ENCODE results near the gene ATP1B1.

Gene ATP1B1

GRCh38 chr1:169133228-169133576 is 26.7 kb downstream of the ATP1B1 start:
- Histone ChIP-seq H3K9me3 (no peaks in the 10 kb centered on the region), H3K27me3 (no peaks in the 10 kb centered on the region), H3K36me3 (peaks cover 56% of the 10 kb centered on the region), H3K4me1 (peaks cover 9% of the 10 kb centered on the region; the same call in 1 of the 2 replicates), H3K4me3 (ENCODE audit: low read depth, low read length) (no peak overlapping the region)
- no peak for TF ChIP-seq CTCF (IDR thresholded peaks at IDR 0.05; ENCODE audit: low read depth, low read length)
- no peak for DNase-seq

- no peak overlapping the region for H3K4me3 ChIP-seq (ENCODE audit: low read depth, low read length)
- no peak for DNase-seq
- TF ChIP-seq CTCF (IDR thresholded peaks at IDR 0.05; ENCODE audit: low read depth, low read length): peak; percentile 28; the same call in 1 of the 2 replicates
Measured at GRCh38 chr1:169133801-169134502, 27.5 kb downstream of the ATP1B1 start.

GRCh38 chr1:169137357-169137756 is 30.9 kb downstream of the ATP1B1 start:
- Histone ChIP-seq H3K9me3 (no peaks in the 10 kb centered on the region), H3K4me1 (peaks cover 9% of the 10 kb centered on the region)

More at GRCh38 chr1:169133801-169134502, 27.5 kb downstream of the ATP1B1 start:
- peaks cover 49% of the 10 kb centered on the region for H3K36me3 ChIP-seq
- H3K4me1 ChIP-seq: peaks cover 9% of the 10 kb centered on the region; the same call in 1 of the 2 replicates
- H3K9me3 ChIP-seq: no peaks in the 10 kb centered on the region
- no peaks in the 10 kb centered on the region for H3K27me3 ChIP-seq

GRCh38 chr1:169138866-169139670 is 32.6 kb downstream of the ATP1B1 start:
- Histone ChIP-seq H3K4me1 (peaks cover 5% of the 10 kb centered on the region), H3K4me3 (ENCODE audit: low read depth, low read length) (no peak overlapping the region), H3K27me3 (no peaks in the 10 kb centered on the region), H3K9me3 (no peaks in the 10 kb centered on the region), H3K36me3 (peaks cover 6% of the 10 kb centered on the region; the same call in 1 of the 2 replicates)
- no peak for TF ChIP-seq CTCF (IDR thresholded peaks at IDR 0.05; ENCODE audit: low read depth, low read length)
- DNase-seq: no peak

More at GRCh38 chr1:169137357-169137756, 30.9 kb downstream of the ATP1B1 start:
- Histone ChIP-seq H3K4me3 (ENCODE audit: low read depth, low read length) (no peak overlapping the region), H3K36me3 (peaks cover 22% of the 10 kb centered on the region), H3K27me3 (no peaks in the 10 kb centered on the region)
- no peak for TF ChIP-seq CTCF (IDR thresholded peaks at IDR 0.05; ENCODE audit: low read depth, low read length)
- DNase-seq: no peak

GRCh38 chr1:169141356-169141755 is 34.9 kb downstream of the ATP1B1 start:
- Histone ChIP-seq H3K4me3 (ENCODE audit: low read depth, low read length) (no peak overlapping the region), H3K27me3 (no peaks in the 10 kb centered on the region), H3K4me1 (no peaks in the 10 kb centered on the region; the same call in 1 of the 2 replicates), H3K36me3 (no peaks in the 10 kb centered on the region), H3K9me3 (no peaks in the 10 kb centered on the region)
- no peak for TF ChIP-seq CTCF (IDR thresholded peaks at IDR 0.05; ENCODE audit: low read depth, low read length)
- no peak for DNase-seq

- TF ChIP-seq CTCF (IDR thresholded peaks at IDR 0.05; ENCODE audit: low read depth, low read length): no peak
- Histone ChIP-seq H3K9me3 (no peaks in the 10 kb centered on the region), H3K4me1 (no peaks in the 10 kb centered on the region; the same call in 1 of the 2 replicates), H3K27me3 (no peaks in the 10 kb centered on the region), H3K4me3 (ENCODE audit: low read depth, low read length) (no peak overlapping the region), H3K36me3 (no peaks in the 10 kb centered on the region)
- DNase-seq: no peak
Measured at GRCh38 chr1:169142129-169142528, 35.6 kb downstream of the ATP1B1 start.

Data from BE2C (cell line).